Right lobe of liver (tissue), 6 donors: ENCODE results near the gene GLCE. TPM values are rescaled to one million over a fixed set of nuclear protein-coding genes. Genes with fewer than 3 reads are reported as not detected.

ENCODE experiments used
- ATAC-seq, 4 donors: fragments of 200-7000 bp; cut with Tn5 transposase; one replicate each; pipeline ENCODE4 v1.9.1; 2020; ENCODE audit warnings: mild to moderate bottlenecking in 4 of 4, moderate library complexity in 4 of 4
- DNase-seq, 3 donors: peaks; one replicate each; pipeline ENCODE4 v3.0.0-alpha.2; 2020
- H3K27ac ChIP-seq, 3 donors: fragments of 200-600 bp; one replicate each; pipeline ENCODE4 v1.8.0; 2022
- H3K27me3 ChIP-seq, 2 donors: fragments of 200-600 bp; one replicate each; pipeline ENCODE4 v1.8.0; 2022
- H3K36me3 ChIP-seq, 4 donors: fragments of 200-600 bp; sonication (generic) in 1 of 4; one replicate each; pipeline versions ENCODE4 v1.5.1 to v1.8.0; 2017 to 2022; ENCODE audit warnings: control low read depth in 1 of 4
- H3K4me1 ChIP-seq, 4 donors: fragments of 200-600 bp; sonication (generic) in 1 of 4; one replicate each; pipeline versions ENCODE4 v1.5.1 to v1.8.0; 2017 to 2022; ENCODE audit warnings: control low read depth in 1 of 4
- H3K4me3 ChIP-seq, 3 donors: fragments of 200-600 bp; one replicate each; pipeline ENCODE4 v1.8.0; 2022
- H3K9me3 ChIP-seq, 4 donors: fragments of 200-600 bp; sonication (generic) in 1 of 4; one replicate each; pipeline versions ENCODE4 v1.5.1 to v1.8.0; 2017 to 2022; ENCODE audit warnings: control low read depth in 1 of 4
- POLR2A ChIP-seq: fragments of 450-650 bp; IDR thresholded peaks from one replicate; pipeline ENCODE4 v1.6.1; 2017; ENCODE audit warnings: antibody characterized with exemption, mild to moderate bottlenecking
- WGBS: methylation state at CpG from one replicate; pipeline ENCODE4 v1.1.6; 2018; ENCODE audit warnings: low coverage, low lambda C conversion rate; ENCODE audit not compliant: insufficient coverage; ENCODE audit errors: missing lambda C conversion rate; 5-methylcytosine and 5-hydroxymethylcytosine counted together
- intact Hi-C, 2 donors: fragments of 100-400 bp; cut with DNase I; formaldehyde crosslinking; loops; one replicate each; pipeline versions ENCODE4 v1.11.2 to v1.14.1; 2022
- total RNA-seq, 6 experiments: library from RNA; depleted of rRNA in 2 of 6; stranded (reverse); fragments of >200 nt in 2 of 6; fragmentation: NEBNext Ultra II Directional in 3 of 6; extraction: Animal tissue kit (Norgen Biotek cat#: 25700) in 3 of 6; gene quantifications; one replicate each; pipeline versions ENCODE4 v1.1.0 to v1.2.4, GENCODE V29; 2016 to 2023
- TF ChIP-seq, protein P1 (sequence below), 4 donors: fragments of 200-600 bp in 3 of 4; fragments of 450-650 bp in 1 of 4; IDR thresholded peaks; one replicate each; pipeline versions ENCODE4 v1.5.1 to v1.8.0; 2016 to 2022; ENCODE audit warnings: antibody characterized with exemption in 4 of 4, mild to moderate bottlenecking in 2 of 4
- donor health status: DM: no; HTN: yes; CAD: no.
- donor health status: DM: no; HTN: no; CAD: no.
- donor health status: DM: no; HTN: no; CAD: no.
- donor health status: DM: no; HTN: yes; CAD: no.
- donor health status: DM: no; HTN: yes; CAD: no.

GLCE gene
- total RNA-seq, 6 experiments from 2014 or later = 8.1 to 23.5 (median 15.4) TPM

DNA sequence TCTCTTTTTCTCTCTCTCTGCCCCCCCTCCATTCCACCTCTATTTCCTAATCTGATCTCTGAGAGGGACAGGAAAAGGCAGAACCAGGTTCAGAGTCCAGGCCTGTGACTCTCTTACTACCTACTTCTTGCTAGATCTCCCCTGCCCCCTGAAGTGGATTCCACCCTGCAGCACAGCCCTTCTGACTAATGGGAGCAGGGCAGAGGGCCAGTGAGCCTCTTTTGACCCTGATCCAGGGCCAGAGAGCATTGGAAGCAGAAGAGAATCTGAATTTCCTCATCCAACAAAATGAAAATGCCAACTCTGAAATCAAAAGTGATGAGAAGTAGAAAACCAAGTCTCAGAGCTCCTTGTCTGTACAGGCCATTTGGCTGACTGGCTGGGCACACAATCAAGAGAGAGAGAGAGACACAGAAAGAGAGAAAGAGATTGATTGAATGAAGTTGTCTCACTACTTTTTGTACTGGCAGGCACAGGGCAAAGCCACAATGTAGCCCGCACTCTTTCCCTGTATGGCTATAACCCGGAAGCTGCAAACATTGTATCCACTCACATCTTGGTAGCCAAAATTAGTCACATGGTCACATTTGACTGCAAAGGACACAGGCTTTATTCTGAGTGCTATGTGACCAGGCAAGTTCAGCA lies 31.6 kb upstream of the GLCE start:
- peak; percentile 54 to 66 (median 57) for ATAC-seq
- 16% methylated on average over 2 of the region's 2 CpGs for WGBS

DNA sequence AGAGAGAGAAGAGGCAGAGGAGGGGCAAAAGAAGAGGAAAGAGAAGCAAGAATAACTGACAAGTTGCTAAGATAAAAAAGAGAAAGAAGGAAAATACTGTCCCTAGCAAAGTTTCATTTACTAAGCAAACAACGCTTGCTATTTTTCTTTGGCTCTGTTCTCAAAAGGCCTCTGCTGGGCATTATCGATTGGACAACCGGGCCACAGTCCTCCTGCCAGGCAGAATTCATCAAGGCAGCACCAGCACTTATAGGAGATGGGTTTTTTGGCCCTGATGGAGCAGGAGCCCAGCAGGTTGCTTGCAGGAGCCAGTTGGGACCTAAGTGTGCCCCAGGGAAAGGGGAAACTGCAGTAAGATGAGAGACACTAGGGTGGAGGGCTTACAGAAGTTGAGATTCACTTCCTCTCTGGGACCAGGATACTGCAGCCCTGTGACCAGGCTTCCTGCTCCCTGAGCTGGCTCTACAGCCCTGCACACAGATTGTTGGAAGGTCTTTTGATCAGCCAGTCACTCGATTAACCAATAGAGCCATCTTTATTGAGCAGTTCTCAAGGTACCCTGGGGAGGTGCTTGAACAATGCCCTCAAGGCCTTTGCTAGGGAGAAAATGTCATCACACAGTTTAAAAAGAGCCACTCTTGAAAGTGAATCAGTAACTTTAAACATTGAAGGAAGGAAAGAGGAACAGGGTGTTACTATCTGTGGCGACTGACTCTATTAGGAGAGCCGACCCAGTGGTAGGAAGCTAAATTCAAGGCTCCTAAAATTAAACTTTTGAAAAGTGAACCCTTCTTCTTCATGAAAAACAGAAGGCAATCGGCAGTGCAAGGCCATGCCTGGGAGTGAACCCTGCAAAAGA lies 28.8 kb upstream of the GLCE start:
- Histone ChIP-seq H3K27me3 (no peaks in the 10 kb centered on the region), H3K27ac (peak overlapping the region; percentile 28 to 62 (median 43)), H3K36me3 (no peaks in the 10 kb centered on the region), H3K4me3 (no peak overlapping the region), H3K4me1 (peaks cover 0 to 62% (median 29%) of the 10 kb centered on the region in 4 donors), H3K9me3 (no peaks in the 10 kb centered on the region)
- DNase-seq = peak in 2 of 3 donors; percentile 65
- 16% methylated on average over 7 of the region's 7 CpGs for WGBS
- TF ChIP-seq, protein P1, sequence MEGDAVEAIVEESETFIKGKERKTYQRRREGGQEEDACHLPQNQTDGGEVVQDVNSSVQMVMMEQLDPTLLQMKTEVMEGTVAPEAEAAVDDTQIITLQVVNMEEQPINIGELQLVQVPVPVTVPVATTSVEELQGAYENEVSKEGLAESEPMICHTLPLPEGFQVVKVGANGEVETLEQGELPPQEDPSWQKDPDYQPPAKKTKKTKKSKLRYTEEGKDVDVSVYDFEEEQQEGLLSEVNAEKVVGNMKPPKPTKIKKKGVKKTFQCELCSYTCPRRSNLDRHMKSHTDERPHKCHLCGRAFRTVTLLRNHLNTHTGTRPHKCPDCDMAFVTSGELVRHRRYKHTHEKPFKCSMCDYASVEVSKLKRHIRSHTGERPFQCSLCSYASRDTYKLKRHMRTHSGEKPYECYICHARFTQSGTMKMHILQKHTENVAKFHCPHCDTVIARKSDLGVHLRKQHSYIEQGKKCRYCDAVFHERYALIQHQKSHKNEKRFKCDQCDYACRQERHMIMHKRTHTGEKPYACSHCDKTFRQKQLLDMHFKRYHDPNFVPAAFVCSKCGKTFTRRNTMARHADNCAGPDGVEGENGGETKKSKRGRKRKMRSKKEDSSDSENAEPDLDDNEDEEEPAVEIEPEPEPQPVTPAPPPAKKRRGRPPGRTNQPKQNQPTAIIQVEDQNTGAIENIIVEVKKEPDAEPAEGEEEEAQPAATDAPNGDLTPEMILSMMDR (IDR thresholded peaks at IDR 0.05) = no peak
- TF ChIP-seq POLR2A = no peak
- intact Hi-C loops = loop anchor here in 1 of 2 donors (10.0 kb wide), 1 partner anchor 67 kb away; no protein-coding TSS in a partner anchor
- ATAC-seq = peak; percentile 39 to 66 (median 64)

More for the DNA sequence above, 31.6 kb upstream of the GLCE start:
- Histone ChIP-seq H3K4me1 (peaks cover 0 to 72% (median 33%) of the 10 kb centered on the region in 4 donors), H3K36me3 (no peaks in the 10 kb centered on the region), H3K27ac (peak overlapping the region in 2 of 3 donors; percentile 41 to 58), H3K4me3 (no peak overlapping the region), H3K27me3 (no peaks in the 10 kb centered on the region), H3K9me3 (no peaks in the 10 kb centered on the region)
- TF ChIP-seq, protein P1 (IDR thresholded peaks at IDR 0.05) = no peak
- no peak for TF ChIP-seq POLR2A
- intact Hi-C loops = no loop called here
- DNase-seq = peak; percentile 68 to 79 (median 71)

DNA sequence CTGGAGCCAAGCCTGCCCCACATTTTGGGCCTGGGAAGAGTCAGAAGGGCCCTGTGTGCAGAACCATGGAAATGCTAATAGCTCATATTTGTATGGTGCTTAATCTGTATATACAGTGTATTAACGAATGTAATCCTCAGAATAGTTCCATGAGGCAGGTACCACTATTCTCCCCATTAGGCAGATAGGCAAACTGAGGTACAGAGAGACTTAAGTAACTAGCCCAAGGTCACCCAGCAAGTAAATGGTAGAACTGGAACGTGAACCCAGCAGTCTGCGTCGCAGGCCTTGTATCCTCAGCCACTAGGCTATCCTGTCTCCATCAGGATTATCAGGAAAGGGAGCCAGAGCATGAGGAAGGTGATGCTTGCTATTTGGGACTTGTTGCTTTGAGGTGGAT lies 28.0 kb upstream of the GLCE start:
- DNase-seq (no peak), ATAC-seq (no peak)
- TF ChIP-seq, protein P1 (IDR thresholded peaks at IDR 0.05) = no peak
- TF ChIP-seq POLR2A = no peak
- Histone ChIP-seq H3K4me1 (peaks cover 0 to 60% (median 28%) of the 10 kb centered on the region in 4 donors), H3K27ac (peak overlapping the region in 2 of 3 donors; percentile 43 to 62), H3K36me3 (no peaks in the 10 kb centered on the region), H3K4me3 (no peak overlapping the region), H3K27me3 (no peaks in the 10 kb centered on the region), H3K9me3 (no peaks in the 10 kb centered on the region)
- WGBS = no CpG with 5 or more reads among the region's 4 CpGs
- intact Hi-C loops = loop anchor here in 1 of 2 donors (10.0 kb wide), 1 partner anchor 68 kb away; no protein-coding TSS in a partner anchor

DNA sequence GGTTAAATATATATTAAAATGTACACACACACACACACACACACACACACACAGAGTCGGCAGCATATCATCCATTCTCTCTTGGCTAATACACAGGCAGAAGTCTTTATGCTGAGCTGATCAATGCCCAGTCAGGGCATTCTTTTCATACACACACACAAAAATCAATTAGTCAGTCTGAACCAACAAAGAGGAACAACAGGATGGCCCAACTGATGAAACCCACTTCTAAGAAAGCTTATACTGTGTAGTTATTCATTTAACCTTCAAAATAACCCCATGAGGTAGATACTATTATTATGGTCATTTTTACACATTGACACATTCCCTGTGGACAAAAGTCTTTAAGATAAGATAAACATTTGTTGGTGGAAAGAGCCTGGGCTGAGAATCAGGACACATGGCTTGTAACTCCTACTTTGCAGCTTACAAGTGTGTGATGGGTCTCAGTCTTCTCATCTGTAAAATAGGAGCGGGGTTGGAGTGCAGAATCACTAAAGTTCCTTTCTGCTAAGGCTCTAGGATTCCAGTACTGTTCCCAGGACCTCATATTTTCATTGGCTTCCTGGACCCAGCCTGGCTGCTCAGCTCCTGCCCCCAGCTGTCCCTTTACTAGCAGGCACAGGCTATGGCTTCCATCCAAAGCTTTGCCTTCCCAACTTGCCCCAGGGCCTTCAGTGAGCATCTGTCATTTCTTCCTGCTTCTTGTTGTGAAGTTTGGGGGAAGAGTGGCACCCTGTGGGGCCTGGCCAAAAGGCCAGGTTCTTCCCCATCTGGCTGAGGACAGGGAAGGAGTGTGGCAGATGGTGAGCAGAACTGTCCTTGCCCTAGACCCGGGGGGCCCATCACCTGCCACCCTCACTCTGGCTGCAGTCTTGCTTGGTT lies 27.2 kb upstream of the GLCE start:
- H3K9me3 ChIP-seq = no peaks in the 10 kb centered on the region
- DNase-seq (no peak), ATAC-seq (peak; percentile 12 to 52 (median 20))
- no peaks in the 10 kb centered on the region for H3K36me3 ChIP-seq
- peaks cover 0 to 57% (median 26%) of the 10 kb centered on the region in 4 donors for H3K4me1 ChIP-seq
- no peaks in the 10 kb centered on the region for H3K27me3 ChIP-seq
- intact Hi-C loops = loop anchor here in 1 of 2 donors (10.0 kb wide), 1 partner anchor 68 kb away; no protein-coding TSS in a partner anchor
- no CpG with 5 or more reads among the region's 3 CpGs for WGBS
- TF ChIP-seq POLR2A = no peak
- TF ChIP-seq, protein P1 (IDR thresholded peaks at IDR 0.05) = no peak
- H3K4me3 ChIP-seq = no peak overlapping the region
- no peak overlapping the region for H3K27ac ChIP-seq
